Measurements from ENCODE around the gene CTTNBP2NL. TPM values are rescaled to one million over a fixed set of nuclear protein-coding genes. Genes with fewer than 3 reads are reported as not detected.
A peak's percentile ranks its signal among the peaks of the same experiment; 100 is the strongest.

CTTNBP2NL gene
- total and polyA plus RNA-seq, 2 experiments from 2014 or later, result 18.5 to 31.0 TPM

DNA sequence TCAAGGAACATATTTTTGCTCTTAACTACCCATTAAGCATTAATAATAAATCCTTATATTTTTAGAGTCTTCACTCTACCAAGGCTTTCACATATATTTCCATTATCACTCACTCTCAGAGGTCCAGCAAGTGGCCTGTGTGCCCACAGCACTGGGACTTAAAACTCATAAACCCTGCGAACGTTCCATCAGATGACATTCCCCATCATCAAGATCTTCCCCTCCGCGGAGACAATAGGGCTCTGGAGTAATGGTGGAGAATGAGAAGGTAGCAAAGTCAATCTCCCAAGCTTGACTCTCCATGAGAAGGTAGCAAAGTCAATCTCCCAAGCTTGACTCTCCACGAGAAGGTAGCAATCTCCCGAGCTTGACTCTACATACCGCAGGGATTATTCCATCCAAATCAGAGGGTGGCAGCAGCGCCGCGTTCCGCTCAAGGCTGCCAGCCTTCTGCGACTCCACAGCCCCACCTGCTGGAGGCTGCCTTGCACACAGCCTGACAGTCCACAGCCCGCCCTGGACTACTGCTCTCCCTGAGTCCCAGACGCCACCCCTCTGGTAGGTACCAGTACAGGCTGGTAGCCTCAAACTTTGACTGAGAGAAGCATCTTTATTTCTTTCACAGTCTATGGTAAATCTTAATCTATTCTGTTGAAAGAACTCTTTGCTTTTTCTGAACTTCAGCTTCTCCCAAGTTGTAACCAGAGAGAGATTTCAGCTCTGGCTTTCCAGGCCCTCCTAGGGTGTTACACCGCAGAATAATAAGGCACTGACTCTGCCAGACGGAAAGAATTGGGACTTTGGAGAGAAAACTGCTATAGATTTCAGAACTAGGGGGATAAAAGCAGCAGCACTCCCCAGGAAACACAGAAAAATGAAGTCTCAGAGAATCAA, 26.4 kb upstream of the CTTNBP2NL start:
- H3K36me3 ChIP-seq (ENCODE audit: insufficient read depth), result no peaks in the 10 kb centered on the region
- H4K20me1 ChIP-seq (replicated peaks; ENCODE audit: insufficient read depth), result no peaks in the 10 kb centered on the region
- Mint-ChIP-seq H3K27ac (no peak overlapping the region), H3K4me3 (no peak overlapping the region), H3K4me1 (no peaks in the 10 kb centered on the region), H3K36me3 (ENCODE audit: low read depth) (no peaks in the 10 kb centered on the region), H3K27me3 (ENCODE audit: insufficient read depth, low read depth, poor library complexity) (no peaks in the 10 kb centered on the region), H3K9me3 (no peaks in the 10 kb centered on the region)
- H3K4me2 ChIP-seq, result no peak overlapping the region
- H3K9me2 ChIP-seq (ENCODE audit: insufficient read depth), result no peaks in the 10 kb centered on the region
- peak; percentile 95 for DNase-seq (ENCODE audit: low spot score)
- no peaks in the 10 kb centered on the region for H3F3A ChIP-seq (replicated peaks; ENCODE audit: low read depth)
- no peak overlapping the region for H3K27ac ChIP-seq (ENCODE audit: low read depth)
- TF ChIP-seq ZNF462 (CRISPR knock-in tag; IDR thresholded peaks at IDR 0.05) (peak; percentile 5; the same call in 1 of the 2 replicates), STAT1 (IDR thresholded peaks at IDR 0.05; ENCODE audit: unreplicated experiment) (no peak)
- TF ChIP-seq, protein P1, sequence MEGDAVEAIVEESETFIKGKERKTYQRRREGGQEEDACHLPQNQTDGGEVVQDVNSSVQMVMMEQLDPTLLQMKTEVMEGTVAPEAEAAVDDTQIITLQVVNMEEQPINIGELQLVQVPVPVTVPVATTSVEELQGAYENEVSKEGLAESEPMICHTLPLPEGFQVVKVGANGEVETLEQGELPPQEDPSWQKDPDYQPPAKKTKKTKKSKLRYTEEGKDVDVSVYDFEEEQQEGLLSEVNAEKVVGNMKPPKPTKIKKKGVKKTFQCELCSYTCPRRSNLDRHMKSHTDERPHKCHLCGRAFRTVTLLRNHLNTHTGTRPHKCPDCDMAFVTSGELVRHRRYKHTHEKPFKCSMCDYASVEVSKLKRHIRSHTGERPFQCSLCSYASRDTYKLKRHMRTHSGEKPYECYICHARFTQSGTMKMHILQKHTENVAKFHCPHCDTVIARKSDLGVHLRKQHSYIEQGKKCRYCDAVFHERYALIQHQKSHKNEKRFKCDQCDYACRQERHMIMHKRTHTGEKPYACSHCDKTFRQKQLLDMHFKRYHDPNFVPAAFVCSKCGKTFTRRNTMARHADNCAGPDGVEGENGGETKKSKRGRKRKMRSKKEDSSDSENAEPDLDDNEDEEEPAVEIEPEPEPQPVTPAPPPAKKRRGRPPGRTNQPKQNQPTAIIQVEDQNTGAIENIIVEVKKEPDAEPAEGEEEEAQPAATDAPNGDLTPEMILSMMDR (conservative IDR thresholded peaks at IDR 0.05; ENCODE audit: low read depth in 2 of 2), result peak; percentile 96 to 100
- ATAC-seq, result peak; percentile 100
- no peaks in the 10 kb centered on the region for H3K27me3 ChIP-seq (ENCODE audit: insufficient read depth)
- H3K4me3 ChIP-seq, result no peak overlapping the region
- no peaks in the 10 kb centered on the region for H3K4me1 ChIP-seq (ENCODE audit: insufficient read depth)
- no peak overlapping the region; the same call in 1 of the 2 replicates for H2AFZ ChIP-seq
- H3K79me2 ChIP-seq (replicated peaks; ENCODE audit: insufficient read depth), result no peaks in the 10 kb centered on the region
